Peyer's patch (tissue), 4 donors: ENCODE data around the gene PIKFYVE. TPM values are rescaled to one million over a fixed set of nuclear protein-coding genes. Genes with fewer than 3 reads are reported as not detected.
"Not testable (repeated sequence)": the region's sequence is repeated elsewhere in the genome, so short reads cannot be mapped to it uniquely, and the experiment has no call there.

ENCODE experiments used
- DNase-seq, 3 donors: peaks; one replicate each; pipeline ENCODE4 v3.0.0-alpha.2; 2017 to 2019
- H3K27ac ChIP-seq, 4 donors: fragments of 200-600 bp; sonication (generic); one replicate each; pipeline ENCODE4 v1.5.1; 2016 to 2019
- H3K27me3 ChIP-seq, 2 donors: fragments of 200-600 bp; sonication (generic); one replicate each; pipeline ENCODE4 v1.5.1; 2019
- H3K36me3 ChIP-seq, 3 donors: fragments of 200-600 bp; sonication (generic); one replicate each; pipeline ENCODE4 v1.5.1; 2016 to 2019
- H3K4me1 ChIP-seq, 4 donors: fragments of 200-600 bp; sonication (generic); one replicate each; pipeline ENCODE4 v1.5.1; 2016 to 2019
- H3K4me3 ChIP-seq, 4 donors: fragments of 200-600 bp; sonication (generic); 1 replicate in 3 of 4; 2 replicates in 1 of 4; pipeline ENCODE4 v1.5.1; 2016 to 2019; ENCODE audit warnings: mild to moderate bottlenecking in 1 of 4
- H3K9me3 ChIP-seq, 4 donors: fragments of 200-600 bp; sonication (generic); one replicate each; pipeline ENCODE4 v1.5.1; 2016 to 2019; ENCODE audit warnings: mild to moderate bottlenecking in 1 of 4
- POLR2A ChIP-seq, 2 donors: fragments of 450-650 bp; IDR thresholded peaks; one replicate each; pipeline ENCODE4 v1.5.1; 2017; ENCODE audit warnings: antibody characterized with exemption in 2 of 2, mild to moderate bottlenecking in 2 of 2, moderate library complexity in 2 of 2
- total RNA-seq, 4 donors: library from RNA; depleted of rRNA; stranded (reverse); fragments of >200 nt; gene quantifications; one replicate each; pipeline ENCODE4 v1.1.0, GENCODE V29; 2016
- TF ChIP-seq, protein P1 (sequence below), 6 experiments: fragments of 450-650 bp in 4 of 6; fragments of 200-600 bp in 2 of 6; sonication (generic) in 1 of 6; IDR thresholded peaks; one replicate each; pipeline ENCODE4 v1.5.1; 2017 to 2019; ENCODE audit warnings: antibody characterized with exemption in 6 of 6, mild to moderate bottlenecking in 3 of 6, moderate library complexity in 1 of 6

PIKFYVE gene
- total RNA-seq, 4 donors from 2014 or later, result 24.2 to 75.1 (median 44.3) TPM

DNA sequence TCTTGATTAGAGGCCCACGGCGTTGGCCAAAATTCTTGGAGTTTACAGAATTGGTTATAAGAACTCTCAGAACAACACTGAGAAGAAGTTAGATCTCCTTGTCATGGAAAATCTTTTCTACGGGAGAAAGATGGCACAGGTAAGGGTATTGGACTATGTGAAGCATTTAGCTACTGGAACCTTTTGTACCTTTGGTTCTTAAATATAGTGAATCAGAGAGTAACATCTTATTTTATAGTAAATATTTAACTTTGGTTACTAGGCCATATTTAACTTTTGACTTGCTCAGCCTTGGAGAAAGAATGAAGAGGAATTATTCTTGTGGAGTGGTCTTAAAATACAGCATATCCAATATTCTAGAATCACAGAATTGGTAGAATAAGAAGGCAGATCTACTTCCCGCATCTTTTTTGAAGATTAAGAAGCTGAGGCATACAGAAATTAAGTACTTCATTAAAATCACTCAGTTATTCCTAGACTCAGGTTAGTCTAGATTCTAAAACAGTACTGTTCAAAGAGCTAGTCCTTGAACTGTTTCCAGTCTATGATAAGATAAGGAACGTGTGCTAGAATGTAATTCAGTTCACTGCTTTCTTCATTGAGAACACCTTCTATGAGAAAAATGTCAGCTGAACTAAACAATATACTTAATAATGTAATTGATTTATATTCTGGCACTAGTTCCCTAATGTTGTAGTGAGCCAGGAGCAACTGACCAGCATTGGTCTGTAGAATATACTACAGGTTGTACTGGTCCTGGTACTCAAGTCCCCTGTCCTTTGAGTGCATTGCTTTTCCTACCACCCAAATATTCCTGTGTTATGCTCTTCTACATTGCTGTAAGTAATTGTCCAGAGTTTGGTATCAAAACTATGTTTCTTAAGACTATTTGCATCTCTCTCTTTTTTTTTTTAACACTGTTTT is 86.9 kb downstream of the PIKFYVE start:
- H3K27ac ChIP-seq, result no peak overlapping the region
- H3K27me3 ChIP-seq, result no peaks in the 10 kb centered on the region
- H3K9me3 ChIP-seq, result no peaks in the 10 kb centered on the region
- no peak overlapping the region for H3K4me3 ChIP-seq
- TF ChIP-seq POLR2A (IDR thresholded peaks at IDR 0.05), result no peak
- TF ChIP-seq, protein P1, sequence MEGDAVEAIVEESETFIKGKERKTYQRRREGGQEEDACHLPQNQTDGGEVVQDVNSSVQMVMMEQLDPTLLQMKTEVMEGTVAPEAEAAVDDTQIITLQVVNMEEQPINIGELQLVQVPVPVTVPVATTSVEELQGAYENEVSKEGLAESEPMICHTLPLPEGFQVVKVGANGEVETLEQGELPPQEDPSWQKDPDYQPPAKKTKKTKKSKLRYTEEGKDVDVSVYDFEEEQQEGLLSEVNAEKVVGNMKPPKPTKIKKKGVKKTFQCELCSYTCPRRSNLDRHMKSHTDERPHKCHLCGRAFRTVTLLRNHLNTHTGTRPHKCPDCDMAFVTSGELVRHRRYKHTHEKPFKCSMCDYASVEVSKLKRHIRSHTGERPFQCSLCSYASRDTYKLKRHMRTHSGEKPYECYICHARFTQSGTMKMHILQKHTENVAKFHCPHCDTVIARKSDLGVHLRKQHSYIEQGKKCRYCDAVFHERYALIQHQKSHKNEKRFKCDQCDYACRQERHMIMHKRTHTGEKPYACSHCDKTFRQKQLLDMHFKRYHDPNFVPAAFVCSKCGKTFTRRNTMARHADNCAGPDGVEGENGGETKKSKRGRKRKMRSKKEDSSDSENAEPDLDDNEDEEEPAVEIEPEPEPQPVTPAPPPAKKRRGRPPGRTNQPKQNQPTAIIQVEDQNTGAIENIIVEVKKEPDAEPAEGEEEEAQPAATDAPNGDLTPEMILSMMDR (IDR thresholded peaks at IDR 0.05), result no peak
- DNase-seq, result no peak
- H3K4me1 ChIP-seq, result no peaks in the 10 kb centered on the region
- H3K36me3 ChIP-seq, result peaks cover 0 to 60% (median 0%) of the 10 kb centered on the region in 3 donors

DNA sequence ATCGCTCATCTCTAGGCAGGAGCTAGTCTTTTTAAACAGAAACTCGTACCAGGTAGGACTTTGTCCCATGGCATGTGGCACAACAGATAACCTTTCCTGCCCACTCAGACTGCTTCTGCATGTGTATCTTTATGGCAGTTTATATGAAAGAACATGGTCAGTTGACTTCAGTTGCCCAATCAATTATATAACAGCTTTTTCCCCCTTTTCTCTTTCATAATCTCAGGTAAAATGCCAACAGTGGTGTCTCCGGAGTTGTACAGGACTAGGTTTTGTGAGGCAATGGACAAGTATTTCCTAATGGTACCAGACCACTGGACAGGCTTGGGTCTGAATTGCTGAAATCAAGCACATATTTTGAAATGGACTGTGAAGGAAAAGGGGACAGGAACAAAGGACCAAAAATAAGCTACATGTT is 88.9 kb downstream of the PIKFYVE start:
- Histone ChIP-seq H3K4me3 (no peak overlapping the region), H3K27me3 (no peaks in the 10 kb centered on the region), H3K9me3 (no peaks in the 10 kb centered on the region), H3K27ac (peak overlapping the region in 1 of 4 donors; percentile 36), H3K36me3 (peaks cover 0 to 51% (median 0%) of the 10 kb centered on the region in 3 donors), H3K4me1 (no peaks in the 10 kb centered on the region)
- TF ChIP-seq, protein P1 (IDR thresholded peaks at IDR 0.05), result no peak
- DNase-seq, result peak in 1 of 3 donors; percentile 54

DNA sequence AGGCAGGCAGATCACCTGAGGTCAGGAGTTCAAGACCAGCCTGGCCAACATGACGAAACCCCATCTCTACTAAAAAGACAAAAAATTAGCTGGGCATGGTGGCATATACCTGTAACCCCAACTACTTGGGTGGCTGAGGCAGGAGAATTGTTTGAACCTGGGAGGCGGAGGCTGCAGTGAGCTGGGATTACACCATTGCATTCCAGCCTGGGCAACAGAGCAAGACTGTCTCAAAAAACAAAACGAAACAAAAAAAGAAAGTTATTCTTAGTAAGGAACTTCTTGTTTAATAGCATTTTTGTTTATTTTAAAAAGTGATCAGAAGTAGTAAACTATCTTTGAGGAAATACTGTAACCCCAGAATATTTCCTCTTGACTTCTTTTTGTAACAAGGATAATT is 90.4 kb downstream of the PIKFYVE start:
- H3K27me3 ChIP-seq, H3K27ac ChIP-seq, H3K9me3 ChIP-seq, H3K4me1 ChIP-seq, H3K4me3 ChIP-seq, DNase-seq: not testable (repeated sequence)
- H3K36me3 ChIP-seq, result peaks cover 0 to 39% (median 0%) of the 10 kb centered on the region in 3 donors

DNA sequence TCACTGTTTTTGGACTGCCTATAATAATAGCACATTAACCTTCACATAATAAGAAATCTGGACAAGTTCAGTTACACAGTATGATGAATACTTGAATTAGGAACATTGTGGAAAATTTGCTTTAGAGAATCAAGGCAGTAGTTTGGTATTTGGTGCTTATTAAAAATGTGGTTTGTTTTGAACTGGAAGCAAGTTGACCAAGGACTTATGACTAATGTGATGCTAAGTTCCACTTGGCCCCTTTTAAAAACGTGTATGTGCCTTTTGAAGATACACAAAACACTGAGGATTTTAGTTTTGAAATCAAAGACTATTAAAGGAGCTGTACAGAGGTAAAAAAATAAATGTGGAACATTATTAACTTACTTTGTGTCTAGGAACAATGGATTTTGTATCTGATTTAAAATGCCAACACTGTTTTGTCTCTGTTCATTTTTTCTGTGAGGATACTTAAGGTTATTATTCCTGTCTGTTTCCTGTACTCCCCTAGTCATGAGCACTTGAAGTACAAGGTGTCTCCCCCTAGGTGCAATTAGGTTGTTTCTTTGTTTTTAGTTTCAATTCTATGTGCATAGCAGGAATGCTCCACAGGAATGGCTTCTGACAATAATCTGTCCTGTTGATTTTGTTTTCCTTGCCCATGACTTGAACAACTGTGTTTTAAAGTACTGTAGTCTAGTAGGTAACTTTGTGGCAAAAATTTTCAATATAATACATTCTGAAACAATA is 91.0 kb downstream of the PIKFYVE start:
- Histone ChIP-seq H3K36me3 (peaks cover 0 to 34% (median 0%) of the 10 kb centered on the region in 3 donors), H3K4me3 (no peak overlapping the region)
- no peak for TF ChIP-seq POLR2A (IDR thresholded peaks at IDR 0.05)
- TF ChIP-seq, protein P1 (IDR thresholded peaks at IDR 0.05), result no peak

DNA sequence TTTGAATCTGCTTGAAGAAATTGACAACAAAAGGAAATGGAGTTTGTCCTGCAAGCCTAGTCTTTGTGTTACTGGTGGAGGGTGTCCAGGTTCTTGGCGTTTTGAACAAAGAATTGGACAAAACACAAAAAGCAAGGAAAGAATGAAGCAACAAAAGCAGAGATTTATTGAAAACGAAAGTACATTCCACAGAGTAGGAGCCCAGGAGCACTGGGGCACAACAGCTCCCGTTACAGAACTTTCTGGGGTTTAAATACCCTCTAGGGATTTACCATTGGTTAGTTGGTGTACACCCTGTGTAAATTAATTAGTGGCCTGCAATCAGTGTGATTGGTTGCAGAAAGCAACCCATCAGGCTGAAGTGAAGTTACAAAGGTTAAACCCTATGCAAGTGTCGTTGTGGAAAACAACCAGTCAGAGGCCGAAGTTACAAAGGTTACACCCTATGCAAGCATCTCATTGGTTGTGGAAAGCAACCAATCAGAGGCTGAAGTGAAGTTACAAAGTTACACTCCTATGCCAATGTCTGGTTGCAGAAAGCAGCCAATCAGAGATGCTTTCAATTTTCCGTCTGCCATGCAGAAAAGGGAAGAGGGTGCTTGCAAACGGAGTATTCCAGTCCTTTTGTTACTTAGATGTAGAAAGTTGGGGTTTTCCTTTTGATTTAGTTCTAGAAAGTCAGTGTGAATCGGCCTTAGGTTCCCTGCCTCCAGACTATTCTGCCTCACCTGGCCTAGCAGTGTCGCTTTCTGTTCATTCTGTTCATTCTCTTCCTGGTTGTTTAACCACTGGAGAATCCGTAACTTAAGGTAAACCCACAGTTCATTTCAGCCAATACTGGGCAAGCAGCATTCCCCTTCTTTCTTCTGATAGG is 92.9 kb downstream of the PIKFYVE start:
- Histone ChIP-seq H3K27me3 (no peaks in the 10 kb centered on the region), H3K4me1 (no peaks in the 10 kb centered on the region), H3K4me3 (no peak overlapping the region), H3K9me3 (no peaks in the 10 kb centered on the region), H3K27ac (no peak overlapping the region), H3K36me3 (peaks cover 0 to 14% (median 0%) of the 10 kb centered on the region in 3 donors)
- no peak for TF ChIP-seq POLR2A (IDR thresholded peaks at IDR 0.05)
- TF ChIP-seq, protein P1 (IDR thresholded peaks at IDR 0.05), result no peak
- no peak for DNase-seq

More for the DNA sequence above, 91.0 kb downstream of the PIKFYVE start:
- H3K4me1 ChIP-seq, result no peaks in the 10 kb centered on the region
- H3K9me3 ChIP-seq, result no peaks in the 10 kb centered on the region
- H3K27me3 ChIP-seq, result no peaks in the 10 kb centered on the region
- no peak for DNase-seq
- no peak overlapping the region for H3K27ac ChIP-seq
